ENCODE results near the gene IL25. TPM values are rescaled to one million over a fixed set of nuclear protein-coding genes. Genes with fewer than 3 reads are reported as not detected.
"Not testable (repeated sequence)": the region's sequence is repeated elsewhere in the genome, so short reads cannot be mapped to it uniquely, and the experiment has no call there.

Gene IL25
- total RNA-seq, 1 donor from 2014 or later = not detected

DNA sequence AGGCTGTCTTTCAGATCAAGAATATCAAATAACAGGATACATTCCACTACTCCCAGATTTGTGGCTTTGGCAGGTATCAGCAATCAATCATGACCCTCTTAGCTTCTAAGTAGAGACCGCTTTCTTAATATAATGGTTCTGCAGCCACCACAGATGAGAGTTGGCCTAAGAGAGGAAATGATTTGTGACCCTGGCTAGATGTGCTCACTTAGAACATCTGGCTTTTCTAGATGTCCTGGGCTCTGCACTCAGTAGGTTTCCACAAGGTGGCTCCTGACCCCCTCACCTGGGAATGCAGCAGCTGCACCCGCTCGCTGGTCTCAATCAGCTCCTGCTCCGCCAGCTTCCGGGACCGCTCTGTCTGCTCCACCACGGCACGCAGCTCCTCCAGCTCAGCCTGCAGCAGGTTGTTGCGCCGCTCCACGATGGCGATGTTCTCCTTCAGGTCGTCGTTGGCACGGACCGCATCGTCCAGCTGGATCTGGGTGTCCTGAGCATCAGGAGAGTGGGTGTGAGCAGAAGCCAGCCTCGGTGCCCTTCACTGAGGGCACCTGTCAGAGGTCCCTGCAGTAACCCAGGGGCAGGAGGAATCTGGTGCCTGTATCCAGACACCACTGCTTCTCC is 13.1 kb downstream of the IL25 start:
- Mint-ChIP-seq H3K9me3 (ENCODE audit: unreplicated experiment) (no peaks in the 10 kb centered on the region), H3K4me3 (ENCODE audit: unreplicated experiment) (no peak overlapping the region), H3K36me3 (ENCODE audit: low read depth, unreplicated experiment) (peaks cover 17% of the 10 kb centered on the region), H3K27me3 (ENCODE audit: unreplicated experiment) (peaks cover 2% of the 10 kb centered on the region), H3K27ac (ENCODE audit: unreplicated experiment) (no peak overlapping the region), H3K4me1 (ENCODE audit: unreplicated experiment) (peaks cover 27% of the 10 kb centered on the region)
- no peak for DNase-seq (ENCODE audit: low spot score)
- TF ChIP-seq, protein P1, sequence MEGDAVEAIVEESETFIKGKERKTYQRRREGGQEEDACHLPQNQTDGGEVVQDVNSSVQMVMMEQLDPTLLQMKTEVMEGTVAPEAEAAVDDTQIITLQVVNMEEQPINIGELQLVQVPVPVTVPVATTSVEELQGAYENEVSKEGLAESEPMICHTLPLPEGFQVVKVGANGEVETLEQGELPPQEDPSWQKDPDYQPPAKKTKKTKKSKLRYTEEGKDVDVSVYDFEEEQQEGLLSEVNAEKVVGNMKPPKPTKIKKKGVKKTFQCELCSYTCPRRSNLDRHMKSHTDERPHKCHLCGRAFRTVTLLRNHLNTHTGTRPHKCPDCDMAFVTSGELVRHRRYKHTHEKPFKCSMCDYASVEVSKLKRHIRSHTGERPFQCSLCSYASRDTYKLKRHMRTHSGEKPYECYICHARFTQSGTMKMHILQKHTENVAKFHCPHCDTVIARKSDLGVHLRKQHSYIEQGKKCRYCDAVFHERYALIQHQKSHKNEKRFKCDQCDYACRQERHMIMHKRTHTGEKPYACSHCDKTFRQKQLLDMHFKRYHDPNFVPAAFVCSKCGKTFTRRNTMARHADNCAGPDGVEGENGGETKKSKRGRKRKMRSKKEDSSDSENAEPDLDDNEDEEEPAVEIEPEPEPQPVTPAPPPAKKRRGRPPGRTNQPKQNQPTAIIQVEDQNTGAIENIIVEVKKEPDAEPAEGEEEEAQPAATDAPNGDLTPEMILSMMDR (IDR thresholded peaks at IDR 0.05; ENCODE audit: unreplicated experiment) = no peak

DNA sequence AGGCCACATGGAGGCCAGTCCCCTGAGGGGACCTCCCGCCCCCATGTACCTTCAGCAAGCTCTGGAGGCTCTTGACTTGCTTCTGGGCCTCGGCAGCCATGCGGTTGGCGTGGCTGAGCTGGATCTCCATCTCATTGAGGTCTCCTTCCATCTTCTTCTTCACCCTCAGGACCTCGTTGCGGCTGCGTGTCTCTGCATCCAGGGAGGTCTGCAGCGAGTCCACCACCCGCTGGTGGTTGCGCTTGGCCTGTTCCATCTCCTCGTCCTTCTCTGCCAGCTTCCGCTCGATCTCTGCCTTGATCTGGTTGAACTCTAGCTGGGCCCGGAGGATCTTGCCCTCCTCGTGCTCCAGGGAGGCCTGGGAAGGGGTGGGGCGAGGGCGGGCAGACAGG is 13.7 kb downstream of the IL25 start:
- H3K27me3 Mint-ChIP-seq (ENCODE audit: unreplicated experiment); H3K27ac Mint-ChIP-seq (ENCODE audit: unreplicated experiment); DNase-seq (ENCODE audit: low spot score); H3K4me3 Mint-ChIP-seq (ENCODE audit: unreplicated experiment); H3K9me3 Mint-ChIP-seq (ENCODE audit: unreplicated experiment): not testable (repeated sequence)
- Mint-ChIP-seq H3K4me1 (ENCODE audit: unreplicated experiment) (peaks cover 22% of the 10 kb centered on the region), H3K36me3 (ENCODE audit: low read depth, unreplicated experiment) (peaks cover 17% of the 10 kb centered on the region)

DNA sequence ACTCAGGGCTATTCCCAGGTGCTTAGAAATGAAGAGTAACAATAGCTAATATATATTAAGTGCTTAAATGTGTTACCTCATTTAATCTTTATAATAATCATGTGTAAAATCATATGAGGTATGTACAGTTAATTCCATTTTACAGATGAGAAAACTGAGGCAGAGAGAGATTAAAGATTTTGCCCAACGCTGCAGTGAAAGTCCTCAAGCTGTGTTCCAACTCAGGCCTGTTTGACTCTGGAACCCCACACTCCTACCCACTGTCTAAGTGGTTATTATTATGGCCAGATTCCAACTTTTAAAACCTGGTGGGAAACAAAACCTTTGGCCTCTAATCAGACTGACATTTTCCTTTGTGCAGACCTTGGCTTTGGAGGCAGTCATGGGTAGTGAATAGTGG is 14.4 kb downstream of the IL25 start:
- Mint-ChIP-seq H3K27ac (ENCODE audit: unreplicated experiment) (peak overlapping the region; percentile 27), H3K4me3 (ENCODE audit: unreplicated experiment) (no peak overlapping the region), H3K36me3 (ENCODE audit: low read depth, unreplicated experiment) (peaks cover 17% of the 10 kb centered on the region), H3K9me3 (ENCODE audit: unreplicated experiment) (no peaks in the 10 kb centered on the region), H3K4me1 (ENCODE audit: unreplicated experiment) (peaks cover 21% of the 10 kb centered on the region), H3K27me3 (ENCODE audit: unreplicated experiment) (peaks cover 4% of the 10 kb centered on the region)
- DNase-seq (ENCODE audit: low spot score) = no peak
- TF ChIP-seq, protein P1 (IDR thresholded peaks at IDR 0.05; ENCODE audit: unreplicated experiment) = no peak

DNA sequence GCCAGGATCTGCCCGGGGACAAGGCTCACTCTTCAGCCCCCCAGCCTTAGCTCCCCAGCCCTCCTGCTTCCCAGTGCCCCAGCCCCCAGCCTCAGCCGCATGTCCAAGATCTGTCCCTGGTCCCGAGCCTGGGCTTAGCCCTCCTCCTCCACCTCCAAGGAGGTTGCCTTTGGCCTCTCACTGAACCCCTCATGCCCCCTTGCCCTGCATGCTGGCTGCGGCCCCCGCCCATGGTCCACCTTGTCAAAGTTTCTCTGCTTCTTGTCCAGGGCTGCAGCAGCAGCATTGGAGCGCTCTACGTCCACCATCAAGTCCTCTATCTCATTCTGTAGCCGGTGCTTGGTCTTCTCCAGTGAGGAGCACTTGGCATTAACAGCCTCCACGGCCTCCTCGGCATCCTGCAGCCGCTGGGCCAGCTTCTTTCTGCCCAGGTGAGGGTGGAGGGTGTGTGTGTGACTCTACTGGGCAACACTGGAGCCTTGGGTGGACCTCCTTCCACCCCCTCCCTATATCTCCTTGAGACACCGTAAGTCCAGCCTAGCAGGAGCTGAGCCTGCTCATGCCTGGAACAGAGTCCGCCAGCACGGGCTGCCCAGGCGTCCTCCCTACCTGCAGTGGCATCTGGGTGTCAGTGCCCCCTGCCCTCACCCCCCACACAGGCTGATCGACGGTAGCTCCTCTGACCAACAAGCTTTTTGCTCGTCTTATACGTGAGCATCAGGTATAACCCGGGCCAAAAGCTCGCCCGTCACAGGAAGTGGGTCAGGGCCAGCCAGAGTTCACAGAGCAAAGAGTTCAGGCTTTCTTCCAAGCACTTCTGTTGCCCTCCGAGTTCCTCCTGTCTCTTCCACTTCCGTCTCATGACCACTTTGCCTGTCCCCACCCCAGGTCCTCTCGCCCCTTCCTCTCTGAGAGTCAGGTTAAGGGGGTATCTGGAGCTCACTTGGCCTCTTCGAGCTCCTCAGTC is 15.6 kb downstream of the IL25 start:
- TF ChIP-seq, protein P1 (IDR thresholded peaks at IDR 0.05; ENCODE audit: unreplicated experiment) = no peak
- Mint-ChIP-seq H3K27ac (ENCODE audit: unreplicated experiment) (no peak overlapping the region), H3K36me3 (ENCODE audit: low read depth, unreplicated experiment) (peaks cover 17% of the 10 kb centered on the region)

DNA sequence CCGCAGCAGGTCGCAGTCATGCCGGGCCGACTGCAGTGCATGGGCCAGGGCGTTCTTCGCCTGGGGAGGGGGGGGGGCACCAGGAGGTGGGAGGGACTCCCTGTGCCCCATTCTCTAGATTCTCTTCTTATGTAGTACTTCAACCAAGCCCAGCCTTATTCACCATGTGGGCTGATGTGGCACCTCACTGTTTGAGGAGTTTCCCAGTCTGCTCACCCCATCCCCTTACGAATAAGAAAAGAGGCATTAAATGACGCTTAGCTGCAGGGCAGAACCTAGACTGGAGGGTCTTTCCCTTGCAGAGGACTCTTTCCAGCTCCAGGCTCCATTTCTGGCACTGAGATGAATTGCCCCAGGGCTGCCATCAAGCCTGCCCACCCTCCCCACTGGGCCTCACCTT is 16.4 kb downstream of the IL25 start:
- TF ChIP-seq, protein P1 (IDR thresholded peaks at IDR 0.05; ENCODE audit: unreplicated experiment) = no peak
- Mint-ChIP-seq H3K36me3 (ENCODE audit: low read depth, unreplicated experiment) (peaks cover 17% of the 10 kb centered on the region), H3K4me3 (ENCODE audit: unreplicated experiment) (no peak overlapping the region), H3K27me3 (ENCODE audit: unreplicated experiment) (peaks cover 5% of the 10 kb centered on the region), H3K4me1 (ENCODE audit: unreplicated experiment) (peaks cover 20% of the 10 kb centered on the region), H3K27ac (ENCODE audit: unreplicated experiment) (no peak overlapping the region), H3K9me3 (ENCODE audit: unreplicated experiment) (no peaks in the 10 kb centered on the region)
- DNase-seq (ENCODE audit: low spot score) = no peak

More for the DNA sequence above, 15.6 kb downstream of the IL25 start:
- Mint-ChIP-seq H3K4me3 (ENCODE audit: unreplicated experiment) (no peak overlapping the region), H3K4me1 (ENCODE audit: unreplicated experiment) (peaks cover 20% of the 10 kb centered on the region), H3K9me3 (ENCODE audit: unreplicated experiment) (no peaks in the 10 kb centered on the region), H3K27me3 (ENCODE audit: unreplicated experiment) (peaks cover 4% of the 10 kb centered on the region)
- no peak for DNase-seq (ENCODE audit: low spot score)
